T-helper 9 cell (primary cell): ENCODE data around the gene KCNJ11.

Experiments
- DNase-seq: peaks from one replicate; pipeline ENCODE4 v3.0.0-alpha.2; 2020

The KCNJ11 gene

GRCh38 chr11:17389211-17389956 is 925 bp upstream of the KCNJ11 start:
- peak; percentile 84 for DNase-seq

GRCh38 chr11:17387811-17388210 is 648 bp downstream of the KCNJ11 start:
- DNase-seq: no peak

- DNase-seq: no peak
These were observed 1.2 kb downstream of the KCNJ11 start for GRCh38 chr11:17387254-17387653.

DNA sequence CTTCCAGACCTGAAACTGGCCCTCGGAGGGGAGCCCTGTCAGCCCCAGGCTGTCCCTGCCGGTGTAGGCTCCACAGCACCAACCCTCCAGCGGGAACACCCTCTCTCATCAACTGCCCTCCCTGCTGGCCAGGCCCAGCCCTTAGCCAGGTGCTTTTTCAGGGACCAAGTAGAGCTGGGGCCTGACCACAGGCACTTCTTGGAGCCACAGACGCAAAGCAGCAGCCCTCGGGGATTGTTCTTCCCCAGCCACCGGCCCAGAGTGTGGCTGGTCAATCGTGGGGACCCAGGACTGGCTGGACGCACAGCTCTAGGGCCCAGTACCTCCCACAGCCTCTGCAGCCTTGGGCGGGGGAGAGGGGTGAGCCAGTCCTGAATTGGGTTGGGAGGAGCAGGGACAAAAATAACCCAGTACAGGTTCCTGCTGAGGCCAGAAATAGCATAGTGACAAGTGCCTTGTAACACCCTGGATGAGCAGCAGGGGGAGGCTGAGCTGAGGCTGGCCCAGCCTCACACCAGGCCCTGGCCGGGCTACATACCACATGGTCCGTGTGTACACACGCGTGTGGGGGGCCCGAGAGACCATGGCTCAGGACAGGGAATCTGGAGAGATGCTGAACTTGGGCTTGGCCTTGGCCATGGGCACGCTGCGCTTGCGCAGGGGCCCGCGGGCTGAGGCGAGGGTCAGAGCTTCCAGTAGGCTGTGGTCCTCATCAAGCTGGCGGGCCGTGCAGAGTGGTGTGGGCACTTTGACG is 2.0 kb downstream of the KCNJ11 start:
- no peak for DNase-seq

DNA sequence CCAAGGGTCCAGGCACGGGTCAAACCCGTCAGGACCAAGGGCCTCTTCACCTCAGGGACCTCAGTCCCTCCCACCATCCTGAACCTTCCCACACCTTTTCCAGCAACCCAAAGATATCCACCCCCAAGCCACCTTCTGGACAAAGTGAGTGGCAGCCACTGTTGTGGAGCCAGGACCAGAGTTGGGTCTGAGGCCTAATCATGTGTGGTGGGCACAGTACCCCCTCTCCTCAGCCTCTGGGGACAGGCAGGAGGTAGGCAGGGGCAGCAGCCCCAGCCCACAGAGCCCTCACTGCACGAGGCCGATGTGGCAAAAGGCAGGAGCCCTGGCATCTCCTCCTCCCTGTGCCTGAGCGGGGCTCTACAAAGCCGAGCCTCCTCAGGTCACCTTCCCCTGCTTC is 2.5 kb downstream of the KCNJ11 start:
- DNase-seq: no peak

- DNase-seq: no peak
These were observed 3.0 kb downstream of the KCNJ11 start for GRCh38 chr11:17385492-17385891.

DNA sequence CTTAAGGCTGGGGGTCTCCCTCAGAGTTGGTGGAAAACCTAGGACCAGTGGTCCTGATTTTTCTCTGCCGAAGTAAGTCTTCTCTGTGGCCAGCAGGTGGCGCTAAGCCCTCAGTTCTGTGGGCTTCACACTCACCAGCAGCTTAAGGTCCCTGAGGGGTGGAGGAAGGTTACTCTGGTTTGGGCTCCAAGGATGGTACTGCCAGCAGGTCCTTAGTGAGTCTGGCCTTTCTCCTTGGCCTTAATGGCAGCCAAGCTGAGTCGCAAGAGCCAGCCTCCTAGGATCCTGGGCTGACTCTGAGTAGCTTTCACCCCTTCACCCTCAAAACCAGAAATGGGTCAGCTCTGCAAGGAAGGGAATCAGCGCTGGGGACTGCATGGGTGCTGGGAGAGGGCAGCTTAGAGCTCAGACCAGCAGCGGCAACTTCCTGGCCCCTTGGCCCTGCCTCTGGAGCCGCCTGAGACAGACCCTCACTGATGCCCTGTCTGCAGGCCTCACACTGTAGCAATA is 4.4 kb downstream of the KCNJ11 start:
- DNase-seq: peak; percentile 78

GRCh38 chr11:17383461-17383860 is 5.0 kb downstream of the KCNJ11 start:
- no peak for DNase-seq

GRCh38 chr11:17382046-17382728 is 6.3 kb downstream of the KCNJ11 start:
- DNase-seq: no peak

DNA sequence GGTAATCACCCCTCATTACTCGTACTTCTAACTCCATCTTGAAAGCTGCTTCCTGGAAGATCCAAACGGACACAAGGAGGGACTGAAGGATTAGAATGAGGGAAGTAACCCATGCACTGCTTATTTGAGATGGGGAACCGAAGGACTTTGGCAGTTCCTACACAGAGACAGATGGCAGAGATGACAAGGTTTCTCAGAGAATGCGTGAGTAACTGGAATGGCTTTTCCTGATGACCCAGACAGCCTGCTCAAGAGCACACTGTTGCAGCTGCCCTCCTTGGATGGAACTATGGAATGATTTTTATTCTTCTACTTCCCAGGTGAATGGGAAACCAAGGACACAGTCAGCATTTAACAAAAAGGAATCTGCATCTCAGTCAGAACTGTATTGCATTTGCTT is 7.3 kb downstream of the KCNJ11 start:
- DNase-seq: no peak

DNA sequence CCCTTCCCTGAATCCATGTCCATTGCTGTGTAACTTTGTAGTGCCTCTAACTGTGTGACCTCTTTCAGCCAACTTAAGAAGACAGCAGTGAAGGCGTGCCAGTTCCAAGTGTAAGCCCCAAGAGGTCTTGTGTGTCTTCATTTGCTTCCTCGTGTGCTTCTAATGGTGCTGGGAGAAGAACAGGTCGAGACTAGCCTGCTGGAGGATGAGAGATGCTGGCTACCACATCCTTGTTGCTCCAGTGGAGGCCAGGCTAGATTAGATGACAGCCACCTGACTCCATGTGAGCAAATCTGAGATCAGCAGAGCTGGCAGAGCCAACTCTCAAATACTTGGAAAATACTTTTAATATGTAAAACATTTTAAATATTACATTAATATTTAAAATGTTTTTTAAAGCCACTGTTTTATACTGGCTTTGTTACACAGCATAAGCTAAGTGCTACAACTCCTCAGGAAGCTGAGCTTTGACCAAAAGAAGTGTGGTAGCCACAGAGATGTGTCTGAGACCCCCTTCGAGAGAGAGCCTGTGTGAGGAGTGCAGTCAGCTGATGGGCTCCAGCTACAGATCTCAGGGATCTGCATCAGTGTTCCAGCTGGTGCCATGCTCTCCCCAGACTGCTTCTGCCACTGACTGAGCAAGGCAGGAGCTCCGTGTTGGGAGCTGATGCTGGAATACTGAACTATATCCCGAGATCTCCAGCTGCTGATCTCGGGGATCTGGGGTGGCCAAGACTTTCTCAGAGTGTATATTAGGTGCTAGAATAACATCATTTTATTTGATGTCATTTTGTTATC is 8.9 kb downstream of the KCNJ11 start:
- no peak for DNase-seq

GRCh38 chr11:17378655-17379054 is 9.8 kb downstream of the KCNJ11 start:
- DNase-seq: no peak

DNA sequence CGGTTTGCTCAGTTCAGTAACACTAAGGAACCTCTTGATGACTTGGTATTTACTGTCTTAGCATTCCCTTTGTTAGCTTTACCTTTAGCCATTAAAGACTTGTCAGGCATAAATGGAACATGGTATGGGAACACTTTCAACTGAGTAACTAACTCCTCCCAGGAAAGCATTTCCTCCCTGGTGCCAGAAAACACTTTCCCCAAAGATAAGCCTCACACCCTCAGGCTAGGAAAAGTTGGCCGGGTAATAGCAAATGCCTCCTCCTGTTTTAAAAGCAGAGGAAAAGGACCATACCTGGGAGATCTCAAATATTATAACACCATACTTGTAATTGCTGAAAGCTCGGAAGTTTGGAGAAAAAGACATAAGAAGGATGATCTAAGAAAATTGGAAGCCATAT is 12.0 kb downstream of the KCNJ11 start:
- no peak for DNase-seq

DNA sequence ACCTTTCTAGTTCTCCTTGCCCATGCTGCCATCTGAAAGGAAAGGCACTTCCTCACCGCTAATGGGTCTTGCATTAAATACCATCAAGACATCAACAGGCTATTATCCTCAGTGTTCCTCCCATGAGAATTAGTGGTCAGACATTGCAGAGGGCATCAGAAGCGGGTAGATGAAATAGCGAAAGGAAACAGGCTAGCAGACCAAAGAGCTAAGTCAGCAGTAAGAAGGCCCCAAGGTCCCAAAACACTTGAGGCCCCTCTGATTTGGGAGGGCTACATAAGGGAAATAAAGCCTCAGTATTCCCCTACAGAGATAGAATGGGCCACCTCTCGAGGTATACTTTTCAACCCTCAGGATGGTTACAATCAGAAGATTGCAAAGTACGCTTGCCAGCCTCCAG is 12.9 kb downstream of the KCNJ11 start:
- no peak for DNase-seq

DNA sequence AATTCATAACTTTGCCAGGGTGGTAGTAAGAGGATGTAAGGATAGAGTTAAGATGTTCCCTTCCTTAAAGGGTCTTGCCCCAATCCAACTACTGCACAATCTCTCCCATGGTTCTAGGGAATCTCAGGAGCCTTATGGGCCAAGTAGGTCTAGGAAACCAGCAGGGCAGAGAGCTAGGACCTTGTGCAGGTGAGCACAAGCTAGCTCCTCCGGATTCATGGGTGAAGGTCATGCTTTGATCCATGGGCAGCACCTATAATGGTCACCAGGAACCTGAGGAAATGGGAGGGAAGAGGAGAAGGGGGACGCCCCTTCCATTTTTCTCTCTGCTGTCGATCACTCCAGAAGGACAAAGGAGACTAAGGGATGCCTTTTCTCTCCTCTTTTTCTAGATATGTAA is 16.8 kb downstream of the KCNJ11 start:
- DNase-seq: no peak

DNA sequence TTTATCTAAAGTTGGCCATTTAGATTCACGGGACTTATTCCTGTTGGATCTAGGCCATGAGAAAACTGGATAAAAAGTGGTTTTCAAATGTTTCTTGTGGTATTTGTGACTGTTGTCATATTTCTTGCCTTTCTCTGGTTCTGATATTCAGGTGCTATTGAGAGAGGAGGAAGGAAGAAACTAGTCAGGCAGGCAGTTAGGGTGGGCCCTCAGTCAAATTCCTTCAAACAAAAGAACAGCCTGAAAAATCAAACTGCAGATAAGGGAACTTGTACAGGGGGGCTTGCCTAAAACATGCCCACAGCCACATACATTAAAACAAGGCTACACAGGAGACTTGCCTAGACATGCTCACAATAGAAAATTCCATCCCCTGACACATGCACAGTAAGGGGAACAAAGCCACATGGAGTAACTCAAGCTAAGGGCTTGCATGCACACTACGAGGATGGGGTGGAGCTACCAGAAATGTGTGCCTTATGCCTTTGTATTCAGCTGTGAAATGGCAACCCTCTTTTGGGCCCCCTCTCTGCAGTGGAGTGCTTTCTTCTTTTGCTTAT is 18.7 kb downstream of the KCNJ11 start:
- no peak for DNase-seq

DNA sequence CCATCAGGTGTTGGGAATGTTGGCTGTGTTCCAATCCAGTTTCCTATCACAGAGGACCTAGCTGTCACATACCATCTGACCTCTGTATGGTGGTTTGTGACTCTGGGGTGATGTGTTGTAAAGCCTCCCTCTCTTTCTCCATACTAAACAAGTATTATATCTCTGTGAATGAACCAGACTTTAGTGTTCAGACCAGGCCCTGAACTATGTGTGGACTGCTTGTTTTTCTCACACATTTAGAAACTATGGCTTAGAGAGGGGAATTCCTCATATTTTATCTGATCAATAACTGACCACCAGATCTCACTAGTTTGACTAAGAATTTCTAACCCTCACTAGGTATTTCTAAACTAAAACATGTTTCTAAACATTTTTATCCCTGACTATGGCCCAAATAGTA is 19.4 kb downstream of the KCNJ11 start:
- no peak for DNase-seq

GRCh38 chr11:17368551-17368950 is 19.9 kb downstream of the KCNJ11 start:
- no peak for DNase-seq

DNA sequence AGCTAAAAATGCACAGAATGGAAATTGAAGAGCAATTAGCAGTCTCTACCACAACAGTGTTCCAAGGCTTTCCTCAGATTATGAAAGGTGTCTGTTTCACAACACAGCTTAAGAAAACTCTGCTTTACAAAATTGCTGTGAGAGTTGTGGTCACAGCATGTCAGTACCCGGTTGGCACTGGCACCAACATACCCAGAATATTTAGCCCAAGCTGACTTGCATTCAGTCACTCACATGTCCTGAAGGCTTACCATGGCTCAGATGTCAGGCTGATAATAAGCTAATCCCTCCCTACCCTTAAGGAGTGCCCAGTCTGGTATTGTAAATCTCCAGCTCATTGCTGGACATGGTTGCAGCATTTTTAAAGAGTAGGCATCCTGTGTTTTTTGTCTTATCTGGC is 22.0 kb downstream of the KCNJ11 start:
- no peak for DNase-seq

DNA sequence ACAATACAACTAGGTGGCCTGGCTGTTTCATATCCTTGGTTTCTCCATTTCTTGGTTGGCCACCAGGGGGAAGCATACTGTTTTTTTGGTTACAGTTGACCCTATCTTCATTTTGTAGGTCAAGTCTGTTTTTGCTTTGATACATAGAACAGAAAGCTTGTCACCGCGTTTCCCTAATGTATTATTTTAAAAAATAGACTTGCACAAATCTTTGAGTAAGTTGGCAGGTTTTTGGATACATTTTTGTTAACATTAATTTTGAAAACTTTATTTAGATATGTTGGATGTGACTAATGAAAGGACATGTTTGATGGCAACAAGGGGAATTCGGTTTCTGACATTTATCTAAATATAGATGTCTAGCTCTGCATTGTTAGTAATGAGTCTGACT is 33.9 kb downstream of the KCNJ11 start:
- DNase-seq: peak; percentile 42

DNA sequence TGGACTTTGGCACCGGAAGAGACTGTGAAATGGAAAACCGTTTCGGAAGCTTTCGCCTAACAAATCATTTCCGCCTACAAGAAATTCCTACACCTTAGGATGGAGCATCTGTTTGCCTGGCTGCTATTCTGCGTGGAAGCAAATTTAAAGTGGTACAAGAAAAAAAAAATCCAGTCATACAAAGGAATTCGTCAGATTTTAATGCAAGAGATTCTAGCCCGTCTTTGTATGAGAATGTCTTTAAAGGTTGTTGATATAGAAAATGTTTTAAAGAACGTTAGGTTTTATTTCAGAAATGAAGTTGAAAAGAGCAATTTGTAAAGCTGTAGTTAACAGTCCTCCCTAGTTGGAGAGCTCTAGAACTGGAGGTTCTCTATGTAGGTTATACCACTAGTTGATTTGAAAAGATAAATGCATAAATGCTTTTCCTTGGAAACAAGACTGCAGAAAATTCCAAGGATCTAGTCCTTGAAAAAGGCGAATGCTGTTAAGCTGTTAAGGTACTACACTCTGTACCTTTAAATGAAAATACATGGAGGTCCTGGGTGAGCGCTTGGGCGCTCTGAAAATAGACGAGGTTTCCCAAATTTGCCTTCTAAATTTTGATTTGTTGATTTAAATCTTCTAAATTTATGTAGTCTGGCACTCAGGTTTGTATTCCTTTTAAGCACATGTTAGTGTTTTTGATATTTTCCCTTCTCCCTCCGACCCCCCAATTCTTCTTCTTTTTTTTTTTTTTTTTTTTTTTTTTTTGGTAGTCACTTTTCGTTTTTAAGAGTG is 34.4 kb downstream of the KCNJ11 start:
- no peak for DNase-seq
